Panc1 (cell line): ENCODE measurements around the gene MSI2. TPM values are rescaled to one million over a fixed set of nuclear protein-coding genes. Genes with fewer than 3 reads are reported as not detected.

Source experiments
- ATAC-seq: fragments of 200-7000 bp; cut with Tn5 transposase; 2 replicates; pipeline ENCODE4 v1.9.1; 2020; ENCODE audit warnings: mild to moderate bottlenecking, moderate library complexity
- BruUV-seq: library from RNA; stranded (reverse); fragments of 400-500 nt; replicated peaks from 2 replicates; lab custom pipeline; 2021; lab: Mats Ljungman, UMichigan
- CTCF ChIA-PET: fragments of 300-600 bp; sonication (Branson Sonifier 250); formaldehyde crosslinking; loops from one replicate; lab custom pipeline; 2022; ENCODE audit warnings: antibody characterized with exemption; lab: Charles Lee
- POLR2A ChIA-PET: fragments of 300-600 bp; sonication (Branson Sonifier 250); formaldehyde crosslinking; loops from one replicate; lab custom pipeline; 2022; ENCODE audit warnings: antibody characterized with exemption; lab: Charles Lee
- DNase-seq: peaks from one replicate; pipeline ENCODE4 v3.0.0-alpha.2; 2010; ENCODE audit warnings: low read depth, low spot score
- H3K27ac ChIP-seq: 2 replicates; pipeline ENCODE4 v1.5.1; 2011; ENCODE audit warnings: mild to moderate bottlenecking, low read length, inconsistent platforms
- H3K27me3 ChIP-seq: fragments of 200-500 bp; sonication (Bioruptor generic); 2 replicates; pipeline ENCODE4 v1.6.0; 2014; ENCODE audit warnings: low read length, inconsistent platforms; ENCODE audit not compliant: control insufficient read depth, insufficient read depth
- H3K36me3 ChIP-seq: fragments of 200-500 bp; sonication (Bioruptor generic); 2 replicates; pipeline ENCODE4 v1.5.1; 2014; ENCODE audit warnings: inconsistent platforms, mild to moderate bottlenecking, low read length, moderate library complexity; ENCODE audit not compliant: control insufficient read depth, insufficient read depth
- H3K4me1 ChIP-seq: 2 replicates; pipeline ENCODE4 v1.5.1; 2011; ENCODE audit warnings: inconsistent platforms, mild to moderate bottlenecking, low read length, moderate library complexity; ENCODE audit not compliant: control insufficient read depth, insufficient read depth
- H3K4me3 ChIP-seq, 2 experiments: 2 replicates each; pipeline ENCODE4 v1.5.1; 2011 to 2012; ENCODE audit warnings: low read depth in 2 of 2, low read length in 2 of 2, mild to moderate bottlenecking in 2 of 2, inconsistent platforms in 1 of 2, moderate library complexity in 1 of 2
- H3K9me3 ChIP-seq: fragments of 200-500 bp; sonication (Bioruptor generic); 2 replicates; pipeline ENCODE4 v1.5.1; 2014; ENCODE audit warnings: low read depth, mild to moderate bottlenecking, inconsistent platforms, low read length, moderate library complexity; ENCODE audit not compliant: control insufficient read depth, insufficient read depth
- CTCF ChIP-seq: fragments of 450-650 bp; IDR thresholded peaks from 2 replicates; pipeline ENCODE4 v1.5.1; 2017; ENCODE audit warnings: mild to moderate bottlenecking
- POLR2AphosphoS5 ChIP-seq: IDR thresholded peaks from 2 replicates; pipeline ENCODE4 v1.6.1; 2012; ENCODE audit warnings: mild to moderate bottlenecking, low read depth, low read length, moderate library complexity
- REST ChIP-seq, 2 experiments: IDR thresholded peaks; 2 replicates each; pipeline ENCODE4 v1.6.1; 2011 to 2012; ENCODE audit warnings: low read depth in 2 of 2, control low read depth in 1 of 2, low read length in 1 of 2, mild to moderate bottlenecking in 1 of 2, moderate library complexity in 1 of 2; ENCODE audit not compliant: insufficient read depth in 1 of 2
- SIN3A ChIP-seq: IDR thresholded peaks from 2 replicates; pipeline ENCODE4 v1.6.1; 2012; ENCODE audit warnings: low read depth, mild to moderate bottlenecking, low read length, moderate library complexity, borderline replicate concordance; ENCODE audit not compliant: insufficient read depth
- TCF7L2 ChIP-seq: IDR thresholded peaks from 2 replicates; pipeline ENCODE4 v1.6.1; 2011; ENCODE audit warnings: mild to moderate bottlenecking, low read depth, low read length, inconsistent platforms
- in situ Hi-C: cut with HindIII; loops from 2 replicates; pipeline ENCODE4 v1.10.0; 2016; ENCODE audit warnings: low sequenced_read_pairs, low pct_unique_long_range_greater_than_20kb
- intact Hi-C: fragments of 100-400 bp; cut with micrococcal nuclease; formaldehyde crosslinking; loops from one replicate; pipeline ENCODE4 v1.10.0; 2022; ENCODE audit not compliant: unreplicated experiment
- total RNA-seq: library from RNA; stranded (reverse); gene quantifications from one replicate; pipeline ENCODE4 v1.2.1, GENCODE V29; 2021; ENCODE audit not compliant: unreplicated experiment

MSI2 gene
- total RNA-seq, 1 experiment from 2014 or later, result 38.5 TPM

DNA sequence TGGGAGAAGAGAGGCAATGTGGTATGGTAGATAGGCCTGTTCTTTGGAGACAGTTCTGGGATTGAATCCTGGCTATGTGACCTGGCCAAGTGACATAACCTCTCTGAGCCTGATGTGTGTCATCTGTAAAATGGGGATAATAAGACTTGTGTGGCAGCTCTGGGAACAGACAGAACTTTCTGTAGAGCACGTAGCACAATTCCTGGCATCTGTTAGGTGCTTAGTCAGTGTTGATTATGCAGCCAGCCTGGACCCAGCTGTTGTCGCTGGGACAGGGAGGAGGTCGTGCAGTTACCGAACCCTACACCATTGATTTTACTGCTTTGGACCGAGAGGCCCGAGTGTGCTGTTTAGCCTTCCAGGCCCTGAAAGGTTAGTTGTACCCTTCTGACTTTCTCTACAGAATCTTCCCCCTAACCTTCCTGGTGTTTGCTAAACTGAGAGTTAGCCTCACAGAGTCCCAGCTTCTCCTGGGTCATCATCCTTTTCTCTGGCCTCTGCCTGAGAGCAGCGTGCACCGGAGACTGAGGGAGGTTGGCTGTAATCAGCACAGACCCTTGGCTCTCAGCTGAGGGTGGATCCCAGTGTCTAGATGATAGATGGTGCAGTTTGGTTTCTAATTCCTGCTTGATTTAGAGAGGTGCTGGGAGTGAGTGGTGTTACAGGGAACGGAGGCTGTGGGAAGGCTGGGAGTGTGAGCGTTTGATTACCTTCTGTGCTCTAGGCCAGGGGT is 31.9 kb downstream of the MSI2 start:
- ChIA-PET POLR2A (no interaction called here), CTCF (no interaction called here)
- intact Hi-C loops, result no loop called here
- no TSS peak for BruUV-seq
- no peak overlapping the region for H3K4me3 ChIP-seq
- no peak overlapping the region for H3K27ac ChIP-seq
- in situ Hi-C loops, result no loop called here
- H3K27me3 ChIP-seq, result no peaks in the 10 kb centered on the region
- ATAC-seq (no peak), DNase-seq (no peak)
- H3K9me3 ChIP-seq, result no peaks in the 10 kb centered on the region
- no peak for TF ChIP-seq TCF7L2
- TF ChIP-seq SIN3A, result no peak
- no peak for TF ChIP-seq CTCF
- TF ChIP-seq POLR2AphosphoS5, result no peak
- no peak for TF ChIP-seq REST (IDR thresholded peaks at IDR 0.05; ENCODE audit: insufficient read depth in 1 of 2, low read depth in 2 of 2, low read length in 1 of 2)
- H3K36me3 ChIP-seq, result no peaks in the 10 kb centered on the region
- H3K4me1 ChIP-seq, result no peaks in the 10 kb centered on the region

- ChIA-PET CTCF (no interaction called here), POLR2A (interaction anchor here (0.5 to 0.7 kb wide), 2 partner anchors 345 to 1717 kb away, joined by 3 to 4 read pairs; no protein-coding TSS in a partner anchor)
- Histone ChIP-seq H3K4me3 (no peak overlapping the region), H3K4me1 (no peaks in the 10 kb centered on the region), H3K27ac (no peak overlapping the region), H3K27me3 (no peaks in the 10 kb centered on the region), H3K36me3 (no peaks in the 10 kb centered on the region), H3K9me3 (no peaks in the 10 kb centered on the region)
- in situ Hi-C loops (no loop called here), intact Hi-C loops (no loop called here)
- DNase-seq, result no peak
- no peak for ATAC-seq
- TF ChIP-seq CTCF (no peak), SIN3A (no peak), REST (IDR thresholded peaks at IDR 0.05; ENCODE audit: insufficient read depth in 1 of 2, low read depth in 2 of 2, low read length in 1 of 2) (no peak), POLR2AphosphoS5 (no peak), TCF7L2 (no peak)
- no TSS peak for BruUV-seq
Measured at GRCh38 chr17:57288773-57289121, 32.4 kb downstream of the MSI2 start.
